GM06990 (cell line): ENCODE data around the gene GNA12.

Source experiments
- DNase-seq: peaks from one replicate; pipeline ENCODE4 v3.0.0-alpha.2; 2011; ENCODE audit not compliant: insufficient read length; ENCODE audit errors: extremely low read depth
- H3K27me3 ChIP-seq: replicated peaks from 2 replicates; pipeline ENCODE4 v1.6.0; 2011; ENCODE audit warnings: low read length; ENCODE audit not compliant: control insufficient read depth, insufficient read depth
- H3K36me3 ChIP-seq: 2 replicates; pipeline ENCODE4 v1.5.1; 2011; ENCODE audit warnings: low read length; ENCODE audit not compliant: control insufficient read depth, insufficient read depth
- H3K4me3 ChIP-seq: replicated peaks from 2 replicates; pipeline ENCODE4 v1.5.1; 2011; ENCODE audit warnings: low read depth, mild to moderate bottlenecking, control low read depth, low read length
- TF ChIP-seq, protein P1 (sequence below): IDR thresholded peaks from 2 replicates; pipeline ENCODE4 v1.5.1; 2011; ENCODE audit warnings: low read length, control low read depth, mild to moderate bottlenecking, inconsistent platforms; ENCODE audit not compliant: insufficient read depth, poor library complexity, severe bottlenecking

Gene GNA12

DNA sequence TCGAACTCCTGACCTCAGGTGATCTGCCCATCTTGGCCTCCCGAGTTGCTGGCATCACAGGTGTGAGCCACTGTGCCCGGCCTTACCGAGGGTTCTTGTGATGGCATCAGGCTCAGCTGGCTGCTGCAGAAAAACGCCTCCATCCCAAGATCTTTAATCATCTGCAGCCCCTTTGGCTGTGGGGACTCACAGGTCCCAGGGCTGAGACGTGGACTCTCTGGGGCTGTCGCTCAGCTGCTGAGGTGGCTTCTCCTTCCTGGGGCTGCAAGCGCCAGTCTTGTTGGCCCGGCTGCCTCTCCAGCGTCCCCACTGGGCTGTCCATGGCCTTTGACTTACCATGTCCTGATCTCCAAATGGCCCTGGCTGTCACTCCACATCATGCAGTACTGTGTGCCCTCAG lies 136.1 kb downstream of the GNA12 start:
- no peak for DNase-seq

GRCh38 chr7:2707481-2707880 lies 136.6 kb downstream of the GNA12 start:
- no peak for DNase-seq
- TF ChIP-seq, protein P1, sequence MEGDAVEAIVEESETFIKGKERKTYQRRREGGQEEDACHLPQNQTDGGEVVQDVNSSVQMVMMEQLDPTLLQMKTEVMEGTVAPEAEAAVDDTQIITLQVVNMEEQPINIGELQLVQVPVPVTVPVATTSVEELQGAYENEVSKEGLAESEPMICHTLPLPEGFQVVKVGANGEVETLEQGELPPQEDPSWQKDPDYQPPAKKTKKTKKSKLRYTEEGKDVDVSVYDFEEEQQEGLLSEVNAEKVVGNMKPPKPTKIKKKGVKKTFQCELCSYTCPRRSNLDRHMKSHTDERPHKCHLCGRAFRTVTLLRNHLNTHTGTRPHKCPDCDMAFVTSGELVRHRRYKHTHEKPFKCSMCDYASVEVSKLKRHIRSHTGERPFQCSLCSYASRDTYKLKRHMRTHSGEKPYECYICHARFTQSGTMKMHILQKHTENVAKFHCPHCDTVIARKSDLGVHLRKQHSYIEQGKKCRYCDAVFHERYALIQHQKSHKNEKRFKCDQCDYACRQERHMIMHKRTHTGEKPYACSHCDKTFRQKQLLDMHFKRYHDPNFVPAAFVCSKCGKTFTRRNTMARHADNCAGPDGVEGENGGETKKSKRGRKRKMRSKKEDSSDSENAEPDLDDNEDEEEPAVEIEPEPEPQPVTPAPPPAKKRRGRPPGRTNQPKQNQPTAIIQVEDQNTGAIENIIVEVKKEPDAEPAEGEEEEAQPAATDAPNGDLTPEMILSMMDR = no peak
- no peaks in the 10 kb centered on the region for H3K36me3 ChIP-seq
- no peaks in the 10 kb centered on the region for H3K27me3 ChIP-seq
- no peak overlapping the region for H3K4me3 ChIP-seq

More for the DNA sequence above, 136.1 kb downstream of the GNA12 start:
- no peaks in the 10 kb centered on the region for H3K27me3 ChIP-seq
- TF ChIP-seq, protein P1 = no peak
- H3K4me3 ChIP-seq = no peak overlapping the region
- no peaks in the 10 kb centered on the region for H3K36me3 ChIP-seq

DNA sequence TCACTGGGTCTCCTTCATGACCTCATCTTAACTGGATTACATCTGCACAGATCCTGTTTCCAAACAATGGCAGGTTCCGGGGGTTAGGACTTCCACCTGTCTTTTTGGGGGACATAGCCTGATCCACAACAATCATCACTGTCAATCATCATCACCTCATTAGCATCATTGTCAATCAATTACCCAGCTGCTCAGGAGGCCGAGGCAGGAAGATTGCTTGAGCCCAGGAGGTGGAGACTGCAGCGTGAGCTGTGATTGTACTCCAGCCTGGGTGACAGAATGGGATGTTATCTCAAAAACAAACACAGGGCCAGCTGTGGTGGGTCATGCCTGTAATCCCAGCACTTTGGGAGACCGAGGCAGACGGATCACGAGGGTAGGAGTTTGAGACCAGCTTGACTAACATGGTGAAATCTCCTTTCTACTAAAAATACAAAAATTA lies 137.4 kb downstream of the GNA12 start:
- no peak for DNase-seq
- TF ChIP-seq, protein P1 = no peak
- Histone ChIP-seq H3K36me3 (no peaks in the 10 kb centered on the region), H3K4me3 (no peak overlapping the region), H3K27me3 (no peaks in the 10 kb centered on the region)

DNA sequence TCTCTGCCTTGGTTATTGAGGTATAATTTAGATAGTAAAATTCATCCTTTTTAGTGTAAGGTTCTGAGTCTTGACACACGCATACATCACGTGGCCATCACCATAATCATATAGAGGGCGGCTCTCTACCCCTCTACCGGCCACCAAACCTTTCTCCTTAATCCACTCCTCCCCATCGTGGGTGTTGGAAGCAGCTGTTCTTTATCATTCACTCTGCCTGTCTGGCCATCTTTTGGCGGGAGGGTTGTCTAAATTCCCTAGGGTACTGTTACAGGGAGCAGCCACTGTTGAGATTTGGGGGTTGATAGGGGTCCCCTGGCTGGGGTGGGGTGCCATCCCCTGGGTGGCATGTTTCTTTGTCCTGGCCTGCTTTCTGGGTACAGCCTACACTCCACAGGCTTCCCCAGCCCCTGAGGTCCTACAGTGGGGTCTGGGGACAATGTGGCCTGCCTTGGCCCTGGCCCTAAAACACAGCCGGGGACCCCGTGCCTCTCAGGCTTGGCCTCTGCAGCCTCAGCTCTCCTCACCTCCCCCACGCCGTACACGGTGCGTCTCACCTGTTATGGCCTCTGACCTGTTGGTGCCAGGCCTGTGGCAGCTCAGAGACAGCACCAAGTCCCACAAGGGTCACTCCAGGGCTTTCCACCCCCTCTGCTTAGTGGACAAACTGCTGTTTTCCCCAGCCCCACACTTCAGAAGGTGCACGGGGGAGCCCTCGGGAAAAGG lies 138.6 kb downstream of the GNA12 start:
- no peak overlapping the region for H3K4me3 ChIP-seq
- no peaks in the 10 kb centered on the region for H3K36me3 ChIP-seq
- no peak for DNase-seq
- TF ChIP-seq, protein P1 = no peak
- H3K27me3 ChIP-seq = no peaks in the 10 kb centered on the region

GRCh38 chr7:2702594-2702957 lies 141.5 kb downstream of the GNA12 start:
- H3K36me3 ChIP-seq = no peaks in the 10 kb centered on the region
- no peak for DNase-seq
- no peaks in the 10 kb centered on the region for H3K27me3 ChIP-seq
- H3K4me3 ChIP-seq = no peak overlapping the region
- TF ChIP-seq, protein P1 = no peak
